Stimulated activated CD8-positive, alpha-beta memory T cell treated with anti-CD3 and anti-CD28 coated beads, Interleukin-7, amount 100 ng/mL, for 4 hours (primary cell): ENCODE measurements around the gene NEK1.
"Not testable (repeated sequence)": the region's sequence is repeated elsewhere in the genome, so short reads cannot be mapped to it uniquely, and the experiment has no call there.

ENCODE experiments used
- DNase-seq, 2 donors: peaks; one replicate each; pipeline ENCODE4 v3.0.0-alpha.2; 2020; ENCODE audit warnings: low read depth in 2 of 2

Gene NEK1

GRCh38 chr4:169628579-169628978, 16.2 kb upstream of the NEK1 start:
- DNase-seq, result no peak

- DNase-seq, result no peak
Measured at GRCh38 chr4:169627307-169627706, 14.9 kb upstream of the NEK1 start.

DNA sequence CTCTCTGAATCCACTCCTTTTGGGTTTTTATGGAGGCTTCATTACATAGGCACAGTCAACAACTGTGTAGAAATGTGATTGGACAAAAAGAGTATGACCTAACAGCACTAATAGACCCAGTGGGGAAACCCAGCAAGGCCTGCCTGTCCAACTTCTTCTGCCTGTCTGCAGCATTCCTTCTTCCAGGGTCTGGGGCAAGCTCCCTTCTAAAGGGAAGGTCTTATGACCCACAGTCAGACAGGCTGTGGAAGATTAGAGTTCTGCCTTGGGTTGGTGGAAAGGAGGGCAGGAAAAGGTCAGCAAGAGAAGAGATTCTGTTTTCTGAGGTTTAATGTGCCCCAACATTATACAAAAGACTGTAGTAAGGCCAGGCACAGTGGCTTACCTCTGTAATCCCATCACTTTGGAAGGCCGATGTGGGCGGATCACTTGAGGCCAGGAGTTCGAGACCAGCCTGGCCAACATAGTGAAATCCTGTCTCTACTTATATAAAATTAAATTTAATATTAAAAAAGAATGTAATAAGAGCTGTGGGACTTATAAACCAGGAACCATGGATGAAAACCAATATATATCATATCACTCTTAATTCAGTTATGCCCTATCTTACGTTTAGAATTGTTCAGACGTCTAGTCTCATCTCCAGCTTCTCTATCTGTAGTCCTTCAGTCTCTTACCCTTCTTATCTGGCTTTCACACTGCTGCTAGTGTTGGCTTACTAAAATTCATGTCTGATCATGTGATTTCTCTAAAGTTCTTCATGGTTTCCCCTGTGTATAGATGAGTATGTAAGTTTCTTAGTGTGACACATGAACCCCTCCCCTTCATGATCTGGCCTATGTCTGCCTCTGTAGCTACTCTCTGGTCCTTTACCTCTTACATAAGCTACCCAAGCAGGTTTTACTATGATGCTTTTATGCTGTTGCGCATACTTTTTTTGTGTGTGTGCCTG, 14.2 kb upstream of the NEK1 start:
- no peak for DNase-seq

DNA sequence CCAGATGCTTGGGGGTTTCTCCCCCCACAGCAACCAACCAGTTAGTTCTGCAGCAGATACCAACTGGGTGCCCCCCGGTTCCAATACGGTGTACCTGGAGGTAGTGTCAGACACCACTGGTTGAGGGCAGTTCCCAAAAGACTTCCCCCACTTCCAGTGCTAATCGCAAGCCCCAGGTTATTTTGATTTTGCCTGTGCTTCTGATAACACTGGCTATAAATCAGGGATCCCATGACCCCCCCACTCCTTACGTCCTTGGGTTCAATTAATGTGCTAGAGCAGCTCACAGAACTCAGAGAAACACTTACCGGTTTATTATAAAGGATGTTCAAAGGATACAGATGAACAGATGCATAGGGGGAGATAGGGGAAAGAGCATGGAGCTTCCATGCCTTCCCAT, 13.5 kb upstream of the NEK1 start:
- DNase-seq, result no peak

- DNase-seq, result not testable (repeated sequence)
Measured at GRCh38 chr4:169624012-169624411, 11.6 kb upstream of the NEK1 start.

- no peak for DNase-seq
Measured at GRCh38 chr4:169622566-169622965, 10.2 kb upstream of the NEK1 start.

- DNase-seq, result peak in 1 of 2 donors; percentile 11
Measured at GRCh38 chr4:169621731-169622492, 9.5 kb upstream of the NEK1 start.

- DNase-seq, result no peak
Measured at GRCh38 chr4:169620880-169621248, 8.5 kb upstream of the NEK1 start.

DNA sequence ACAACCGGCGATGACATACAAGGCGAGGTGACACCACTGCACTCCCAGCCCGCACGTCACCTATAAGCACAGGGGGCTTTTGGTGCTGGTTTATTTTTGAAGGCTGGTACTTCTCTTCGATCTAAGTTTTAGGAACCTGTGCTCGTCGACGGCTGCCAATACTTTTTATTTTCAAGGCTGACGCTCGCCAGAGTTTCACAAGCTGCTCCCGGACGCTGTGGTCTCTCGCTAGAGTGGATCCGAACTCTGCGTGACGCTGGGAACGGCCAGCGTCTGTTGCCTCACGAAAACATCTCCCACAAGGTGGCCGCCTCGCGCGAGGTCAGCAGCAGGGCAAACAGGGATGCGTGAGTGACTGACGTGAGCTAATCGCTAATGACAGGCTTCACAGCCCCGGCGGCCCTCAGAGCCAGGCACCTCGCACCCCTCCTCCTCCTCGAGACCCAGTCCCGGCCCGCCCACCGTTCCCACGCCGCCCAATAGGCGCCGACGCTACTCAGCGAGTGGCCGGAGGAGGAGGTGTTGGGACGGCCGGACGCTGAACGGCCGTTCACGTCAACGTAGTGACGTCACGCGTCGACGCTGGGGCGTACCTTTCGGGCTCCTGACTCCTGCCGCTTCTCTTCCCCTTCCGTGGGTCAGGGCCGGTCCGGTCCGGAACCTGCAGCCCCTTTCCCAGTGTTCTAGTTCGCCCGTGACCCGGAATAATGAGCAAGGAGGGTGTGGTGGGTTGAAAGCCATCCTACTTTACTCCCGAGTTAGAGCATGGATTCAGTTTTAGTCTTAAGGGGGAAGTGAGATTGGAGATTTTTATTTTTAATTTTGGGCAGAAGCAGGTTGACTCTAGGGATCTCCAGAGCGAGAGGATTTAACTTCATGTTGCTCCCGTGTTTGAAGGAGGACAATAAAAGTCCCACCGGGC, 7.8 kb upstream of the NEK1 start, which contains the start of gene CLCN3:
Gene CLCN3 (plus strand): TSS at position 621 of the 922 bp plus-strand sequence. CDS start 15,351 bp downstream, outside the sequence.
- DNase-seq, result peak; percentile 73 to 88

DNA sequence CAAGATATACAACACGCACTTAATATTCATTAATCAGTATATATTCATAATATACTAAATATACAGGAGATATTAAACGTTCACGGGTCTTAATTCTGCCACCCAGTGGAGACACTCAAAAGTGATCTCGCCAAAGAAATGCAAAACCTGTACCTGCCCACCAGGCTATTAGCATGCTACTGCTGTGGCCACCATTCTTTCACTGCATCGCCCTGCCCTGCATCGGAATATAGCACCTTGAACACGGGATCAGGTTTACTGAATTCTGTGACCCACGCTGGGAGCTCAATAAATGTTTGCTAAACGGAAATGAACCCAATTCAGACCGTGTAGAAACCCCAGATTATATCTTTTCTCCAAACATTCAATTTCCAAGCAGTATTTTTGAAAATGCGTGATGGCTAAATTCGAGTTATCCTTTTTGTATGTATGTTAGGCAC, 7.2 kb upstream of the NEK1 start:
- DNase-seq, result peak in 1 of 2 donors; percentile 17

DNA sequence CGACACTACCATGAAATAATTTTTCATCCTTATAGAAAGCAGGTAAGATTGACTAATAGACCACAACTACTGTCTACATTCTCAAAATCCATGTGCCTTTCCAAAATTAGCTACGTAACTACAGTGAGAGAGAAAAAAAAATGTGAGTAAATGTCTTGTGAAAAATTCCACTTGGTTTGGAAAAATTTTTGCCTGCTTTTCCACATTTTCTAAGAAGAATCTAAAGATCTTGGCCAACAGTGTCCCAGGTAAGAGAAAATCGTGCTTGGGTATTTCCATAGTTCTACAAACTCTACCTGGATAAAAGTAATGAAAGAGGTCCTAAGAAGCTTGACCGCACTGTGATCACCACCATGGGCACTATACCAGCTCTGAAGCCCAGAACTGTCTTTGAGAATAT, 6.6 kb upstream of the NEK1 start:
- no peak for DNase-seq

DNA sequence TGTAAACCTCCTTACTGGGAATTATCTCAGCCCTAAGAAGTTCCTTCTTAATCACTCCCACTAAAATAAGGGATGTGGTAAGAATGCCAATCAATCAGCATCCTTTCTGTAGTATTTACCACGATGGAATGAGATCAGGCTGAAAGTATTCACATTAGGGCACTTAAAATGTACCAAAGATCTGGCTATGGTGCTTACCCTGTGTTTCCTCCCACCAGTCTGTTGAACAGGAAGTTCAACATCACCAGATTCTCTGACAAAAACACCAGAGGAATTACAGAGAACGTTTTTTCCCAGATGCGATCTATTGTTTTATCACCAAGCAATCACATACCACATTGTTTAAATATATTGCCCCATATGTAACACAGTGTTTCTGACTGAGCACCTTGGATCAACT, 5.9 kb upstream of the NEK1 start:
- no peak for DNase-seq

DNA sequence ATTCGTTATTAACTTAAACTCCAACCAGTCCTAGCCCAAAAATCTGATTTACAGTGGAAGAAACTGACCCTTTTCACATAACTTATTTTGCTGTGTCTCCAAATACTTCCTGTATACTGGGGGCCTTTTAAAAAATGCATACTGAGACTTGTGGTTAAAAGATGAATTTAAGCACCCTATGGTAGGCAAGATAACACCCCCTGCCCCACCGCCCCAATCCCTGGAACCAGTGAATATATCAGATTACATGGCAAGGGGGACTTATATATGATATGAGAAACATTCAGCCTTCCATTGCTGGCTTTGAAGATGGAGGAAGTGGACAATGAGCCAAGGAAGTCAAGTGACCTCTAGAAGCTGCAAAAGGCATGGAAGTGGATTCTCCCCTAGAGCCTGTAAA, 4.9 kb upstream of the NEK1 start:
- DNase-seq, result no peak

DNA sequence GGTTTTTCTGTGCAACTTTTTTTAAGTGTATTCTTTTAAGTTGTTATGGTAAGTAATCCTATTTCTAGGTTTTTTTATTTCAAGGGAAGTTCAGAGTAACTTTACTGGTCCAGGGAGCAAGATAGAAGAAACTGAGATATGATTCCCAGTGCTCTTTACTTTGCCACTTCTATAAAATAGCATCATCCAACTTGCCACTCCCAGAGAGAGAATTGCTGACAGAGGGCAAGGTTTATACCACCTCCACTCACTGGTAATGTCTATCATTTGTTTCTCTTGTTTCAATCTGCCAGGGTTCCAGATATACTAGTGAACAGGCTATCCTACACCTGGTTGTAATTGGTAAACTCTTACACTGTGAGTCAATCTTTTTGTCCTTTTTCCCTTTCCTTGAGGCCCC, 4.5 kb upstream of the NEK1 start:
- DNase-seq, result no peak

GRCh38 chr4:169615467-169616106, 3.2 kb upstream of the NEK1 start:
- DNase-seq, result no peak

DNA sequence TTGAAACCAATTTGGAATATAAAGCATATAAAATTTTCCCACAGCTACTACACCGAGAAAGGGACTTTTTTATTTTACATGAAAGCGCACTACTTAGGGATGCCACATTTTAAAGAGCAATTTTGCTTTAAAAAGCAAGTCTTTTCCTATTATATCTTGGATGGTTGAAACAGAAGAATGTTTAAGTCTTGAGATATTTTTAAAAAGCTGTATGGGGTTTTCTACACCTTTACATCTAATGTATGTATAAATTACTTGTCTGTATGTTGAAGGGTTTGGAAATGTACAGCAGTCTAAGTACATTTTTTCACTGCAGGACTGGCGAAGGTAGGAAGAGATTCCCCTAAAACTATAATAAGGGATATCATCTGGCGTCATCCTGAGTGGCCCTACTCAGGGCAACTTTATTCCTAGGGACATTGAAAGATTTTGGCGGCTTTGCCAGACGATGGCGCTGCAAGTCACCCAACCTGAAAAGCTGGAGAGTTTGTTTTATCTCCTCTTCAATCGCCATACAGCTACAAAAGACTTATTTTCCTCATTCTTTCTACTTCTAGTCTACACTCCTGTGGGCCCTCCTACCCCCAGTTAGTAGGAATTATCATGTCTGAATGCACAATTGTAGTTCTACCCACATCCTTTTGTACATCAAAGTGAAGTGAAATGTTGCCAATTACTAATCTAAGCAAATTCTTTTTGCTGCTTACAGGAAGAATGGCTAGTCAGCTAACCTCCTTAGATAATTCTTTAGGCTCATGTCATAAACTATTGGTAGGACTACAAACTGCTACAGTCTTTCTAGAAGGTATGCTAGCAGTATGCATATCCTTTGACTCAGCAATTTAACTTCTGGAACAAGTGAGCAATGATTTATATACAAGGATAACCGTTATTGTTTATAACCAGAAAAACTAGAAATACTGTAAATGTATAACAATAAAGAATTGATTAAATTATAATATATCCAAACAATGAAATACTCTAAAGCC, 782 bp upstream of the NEK1 start:
- peak; percentile 52 to 60 for DNase-seq

DNA sequence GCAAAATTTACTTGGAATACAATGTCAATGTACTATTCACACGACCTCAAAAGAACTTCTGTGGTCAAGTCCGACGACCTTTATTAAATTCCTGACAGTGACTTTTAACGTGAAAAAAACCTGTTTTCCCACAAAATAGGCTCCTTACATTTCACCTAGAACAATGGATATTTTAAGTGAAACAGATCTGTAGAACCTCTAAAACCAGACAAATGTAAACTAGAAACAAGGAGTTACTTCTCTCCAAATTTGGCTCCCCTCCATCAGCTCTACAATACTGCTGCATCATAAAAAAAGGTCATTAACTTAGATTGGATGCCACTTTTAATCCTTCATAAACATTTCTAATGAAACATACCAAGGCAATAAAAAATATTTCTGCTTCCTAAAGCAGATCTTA, 1.2 kb downstream of the NEK1 start:
- DNase-seq, result no peak

GRCh38 chr4:169604903-169605331, 7.5 kb downstream of the NEK1 start:
- no peak for DNase-seq

- DNase-seq, result no peak
Measured at GRCh38 chr4:169604131-169604900, 8.1 kb downstream of the NEK1 start.
